Hepatic stellate cell (primary cell): ENCODE measurements around the gene SQSTM1.
"Not testable (repeated sequence)": the region's sequence is repeated elsewhere in the genome, so short reads cannot be mapped to it uniquely, and the experiment has no call there.

Experiments
- DNase-seq: peaks from one replicate; pipeline ENCODE4 v3.0.0; 2011; ENCODE audit warnings: low spot score

SQSTM1 gene

DNA sequence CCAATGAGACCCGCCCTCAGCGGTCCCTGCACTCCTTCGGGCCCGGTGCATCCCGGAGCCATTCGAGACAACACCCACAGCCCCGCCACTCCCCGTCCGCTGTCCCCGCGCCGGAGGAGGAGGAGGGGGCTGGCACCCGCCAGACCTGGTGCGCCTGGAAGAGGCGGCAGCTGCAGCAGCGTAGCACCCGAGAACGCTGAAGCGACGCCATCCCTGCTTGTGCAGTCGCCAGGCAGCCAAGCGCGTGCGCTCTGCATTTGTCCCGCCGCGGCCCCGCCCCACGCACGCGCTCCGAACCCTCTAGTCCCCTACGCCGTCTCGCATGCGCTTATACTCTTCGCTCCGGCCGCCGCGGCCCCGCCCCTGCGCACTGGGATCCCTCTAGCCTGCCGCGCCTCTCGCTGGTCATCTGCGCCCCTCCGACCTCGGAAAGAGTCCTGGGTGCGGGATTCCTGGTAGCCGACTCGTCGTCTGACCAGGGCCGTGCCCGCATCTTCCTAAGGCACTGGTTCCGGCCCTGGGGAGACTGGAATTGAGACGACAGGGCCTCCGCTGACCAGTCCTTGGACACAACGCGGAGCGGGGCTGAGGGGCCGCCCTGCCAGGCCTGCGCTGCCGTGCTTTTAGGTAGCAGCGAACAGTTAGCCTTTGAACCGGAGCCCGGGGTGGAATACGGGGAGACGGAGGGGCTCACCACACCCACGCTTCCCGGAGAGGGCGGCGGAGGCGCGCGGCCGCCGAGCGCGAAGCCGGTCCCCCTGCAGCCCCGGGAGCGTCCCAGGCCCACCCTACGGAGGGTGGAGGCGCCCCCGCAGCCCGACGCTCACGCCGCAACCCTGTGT, 38.1 kb downstream of the SQSTM1 start, which contains the start of gene MRNIP:
MRNIP (minus strand) TSS at position 232 of the 842 bp plus-strand sequence; CDS start at position 211, 21 bp downstream.
- peak; percentile 99 for DNase-seq

DNA sequence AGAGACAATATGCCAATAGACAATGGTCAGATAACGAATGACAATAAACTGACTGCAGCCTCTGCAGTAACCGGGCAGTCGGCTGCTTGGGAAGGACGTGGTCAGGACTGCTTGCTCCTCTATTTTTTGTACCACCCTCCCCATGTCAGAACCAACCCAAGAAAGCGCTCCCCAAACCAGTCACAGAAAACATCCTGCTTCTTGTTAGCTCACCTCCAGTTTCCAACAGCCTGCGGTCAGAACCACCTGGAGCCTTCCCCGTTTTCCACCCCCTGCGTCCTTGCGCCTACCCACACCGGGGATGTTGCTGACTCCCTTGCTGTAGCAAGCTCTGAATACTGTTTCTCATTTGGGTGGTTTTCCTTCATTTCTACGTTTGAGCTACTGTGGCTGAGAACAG, 39.6 kb downstream of the SQSTM1 start:
- DNase-seq = no peak

DNA sequence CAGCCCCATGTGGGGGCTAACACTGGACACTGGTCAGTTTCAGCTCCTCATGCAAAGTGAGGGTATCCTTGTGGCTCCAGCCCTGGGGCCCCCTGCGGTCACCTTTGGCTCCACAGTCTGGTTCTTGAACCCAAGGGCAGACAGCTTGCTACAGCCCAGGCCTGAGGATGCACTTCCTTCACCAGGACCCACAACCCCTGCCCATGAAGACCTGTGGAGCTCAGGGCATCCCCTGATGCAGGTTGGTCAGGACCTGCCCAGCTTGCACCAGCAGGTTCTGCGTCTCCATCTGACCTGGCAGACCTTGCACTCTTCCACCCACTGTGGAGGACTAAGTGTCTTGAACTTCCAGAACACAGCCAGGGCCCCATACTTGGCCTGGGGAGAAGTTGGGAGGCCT, 41.6 kb downstream of the SQSTM1 start:
- no peak for DNase-seq

DNA sequence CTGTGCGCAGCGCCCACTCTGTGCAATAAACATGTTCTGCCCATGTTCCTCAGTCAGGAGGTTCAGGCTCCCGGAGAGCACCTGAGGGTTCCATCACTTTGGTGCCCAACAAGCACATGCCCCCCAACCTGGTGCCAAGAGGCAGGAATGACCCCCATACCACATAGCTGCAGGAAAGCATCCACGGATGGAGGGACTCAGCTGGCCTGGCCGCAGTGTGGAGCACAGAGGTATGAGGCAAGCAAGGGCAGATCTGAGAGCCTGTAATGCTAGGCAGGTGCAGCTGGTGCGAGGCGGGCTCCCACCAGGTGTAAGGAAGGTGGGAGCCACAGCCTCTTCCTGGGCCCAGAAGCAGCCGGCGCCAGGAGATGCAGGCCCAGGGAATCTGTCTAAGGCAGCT, 42.2 kb downstream of the SQSTM1 start:
- DNase-seq = no peak

DNA sequence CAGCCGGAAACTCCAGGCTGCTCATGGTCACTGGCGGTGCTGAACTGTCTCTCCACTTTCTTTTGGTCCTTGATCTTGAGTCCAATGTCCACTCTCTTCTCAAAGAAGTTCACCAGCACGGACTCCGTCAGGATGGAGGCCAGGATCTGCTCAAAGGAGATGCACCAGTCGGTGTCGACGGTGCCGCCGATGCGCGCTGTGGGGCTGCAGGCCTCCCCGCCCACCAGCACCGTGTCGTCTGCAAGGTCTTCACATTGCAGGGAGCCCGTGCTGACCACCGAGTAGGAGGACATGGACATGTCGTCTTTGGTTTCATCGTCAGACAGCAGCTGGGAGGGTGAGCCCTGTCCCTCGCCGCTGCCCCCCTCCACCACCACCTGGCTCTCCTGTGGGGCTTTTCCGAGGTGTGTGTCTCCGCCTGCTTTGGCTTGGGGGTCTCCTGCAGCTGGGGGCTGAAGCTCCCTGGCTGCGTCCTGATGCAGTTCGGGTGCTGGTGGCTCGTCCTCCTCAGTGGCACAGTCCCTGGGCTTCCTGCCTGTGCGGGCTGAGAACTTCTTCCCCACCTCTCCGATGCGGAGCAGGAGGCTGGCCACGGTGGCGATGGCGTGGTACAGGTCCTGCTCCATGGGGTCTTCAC, 42.9 kb downstream of the SQSTM1 start:
- DNase-seq = no peak

DNA sequence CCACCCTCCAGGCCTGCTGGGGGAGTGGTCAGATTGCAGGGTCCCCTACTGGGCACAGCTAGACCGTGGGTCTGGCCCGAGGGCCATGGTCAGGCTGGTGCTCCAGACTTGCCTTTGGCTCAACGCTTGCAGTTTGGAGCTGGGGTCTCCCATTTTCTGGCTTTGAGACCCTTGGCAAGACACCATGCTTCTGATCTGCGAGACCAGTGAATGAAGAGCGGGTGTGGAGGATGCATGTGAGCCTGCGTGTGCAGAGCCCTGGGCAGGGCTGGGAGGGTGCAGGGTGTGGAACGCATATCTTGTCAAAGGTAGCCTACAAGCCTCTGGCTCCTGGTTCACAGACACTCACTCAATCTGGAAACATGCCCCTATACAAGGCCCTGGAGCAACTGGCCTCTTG, 44.0 kb downstream of the SQSTM1 start:
- DNase-seq = no peak

DNA sequence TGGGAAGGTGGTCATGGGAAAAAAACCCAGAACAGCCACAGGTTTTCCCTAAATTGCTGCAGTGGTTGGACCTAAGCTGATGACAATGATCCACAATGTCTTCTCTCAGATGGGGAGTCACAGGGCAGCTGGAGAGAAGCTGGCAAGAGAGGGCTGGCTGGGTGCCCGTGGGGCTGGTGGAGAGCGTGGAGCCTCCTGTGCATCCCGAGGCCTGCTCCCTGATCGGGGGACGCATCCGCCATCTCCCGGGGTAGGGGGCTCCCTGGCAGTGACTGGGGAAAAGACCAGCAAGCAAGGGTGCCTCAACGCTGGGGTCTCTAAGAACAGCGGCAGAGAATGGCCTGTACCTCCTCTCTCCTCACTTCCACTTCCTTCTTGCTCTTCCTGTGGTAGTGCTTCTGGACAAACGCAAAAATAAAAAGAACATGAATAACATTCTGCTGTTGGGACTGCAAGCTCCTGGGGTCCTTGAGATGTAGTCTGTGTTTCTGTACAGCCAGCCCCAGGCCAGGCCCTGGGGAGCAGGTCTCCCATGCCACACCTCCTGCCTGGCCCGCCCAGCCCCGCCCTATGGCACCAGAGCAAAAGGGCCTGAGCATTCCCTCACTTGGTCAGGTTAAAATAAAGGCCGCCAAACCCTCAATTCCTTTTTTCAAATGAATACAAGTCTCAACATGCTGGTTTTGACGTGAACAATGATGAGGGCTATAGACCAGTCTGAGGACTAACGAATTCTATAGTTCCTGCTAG, 45.0 kb downstream of the SQSTM1 start:
- no peak for DNase-seq

DNA sequence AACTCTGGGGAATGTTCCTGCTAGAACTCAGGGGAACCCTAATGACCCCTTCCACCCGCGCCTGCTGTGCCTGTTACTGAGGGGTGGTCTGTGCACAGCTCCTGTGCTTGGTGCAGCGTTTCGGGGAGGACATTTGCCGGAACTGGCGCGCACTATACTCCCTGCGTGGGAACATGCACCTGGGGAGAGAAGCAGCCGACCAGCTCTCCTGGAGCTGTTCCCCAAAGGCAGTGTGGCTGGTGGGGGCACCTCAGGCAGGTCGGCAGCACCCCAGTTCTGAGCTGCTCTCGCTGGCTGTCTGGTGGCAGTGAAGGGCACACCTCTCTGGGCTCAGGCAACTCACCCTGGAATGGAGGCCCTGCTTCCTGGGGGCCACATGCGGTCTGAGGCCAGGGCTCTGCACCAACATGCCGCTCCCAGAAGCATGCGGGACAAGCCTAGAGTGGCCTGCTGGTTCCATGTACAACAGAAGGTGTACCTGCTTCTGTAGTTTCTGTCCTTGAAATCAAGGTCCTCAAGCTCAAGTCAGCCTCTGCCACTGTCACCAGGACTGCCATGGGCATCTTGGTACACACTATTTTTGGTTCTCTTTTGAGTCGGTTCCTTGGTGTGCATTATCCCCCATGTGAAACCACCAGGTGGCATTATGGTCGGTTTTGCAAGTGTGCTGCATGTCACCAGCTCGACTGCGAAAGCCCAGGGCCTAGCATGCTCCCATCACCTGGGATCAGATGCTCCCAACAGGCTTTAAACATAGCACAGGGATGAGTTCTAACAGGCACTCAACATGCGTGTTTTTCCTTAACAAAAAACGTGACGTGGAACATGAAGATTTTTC, 45.8 kb downstream of the SQSTM1 start:
- DNase-seq = no peak

DNA sequence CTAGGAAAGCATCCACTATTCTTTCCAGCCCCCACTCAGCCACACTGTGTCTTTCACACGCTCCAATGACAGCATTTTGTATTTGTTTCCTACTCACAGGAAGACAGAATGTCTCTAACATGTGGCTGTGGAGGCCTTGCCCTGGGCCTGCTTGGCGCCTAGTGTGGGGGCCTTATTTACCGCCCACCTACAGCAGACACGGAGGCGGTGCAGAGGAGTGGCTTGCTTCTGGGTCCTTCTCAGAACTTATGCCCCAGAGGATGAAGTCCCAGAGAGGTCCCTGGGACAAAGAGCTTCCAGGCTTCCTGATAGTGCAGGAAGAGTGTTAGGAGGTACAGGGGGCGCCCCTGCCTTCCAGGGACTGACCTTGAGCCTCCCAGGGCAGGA, 46.4 kb downstream of the SQSTM1 start:
- DNase-seq = no peak

DNA sequence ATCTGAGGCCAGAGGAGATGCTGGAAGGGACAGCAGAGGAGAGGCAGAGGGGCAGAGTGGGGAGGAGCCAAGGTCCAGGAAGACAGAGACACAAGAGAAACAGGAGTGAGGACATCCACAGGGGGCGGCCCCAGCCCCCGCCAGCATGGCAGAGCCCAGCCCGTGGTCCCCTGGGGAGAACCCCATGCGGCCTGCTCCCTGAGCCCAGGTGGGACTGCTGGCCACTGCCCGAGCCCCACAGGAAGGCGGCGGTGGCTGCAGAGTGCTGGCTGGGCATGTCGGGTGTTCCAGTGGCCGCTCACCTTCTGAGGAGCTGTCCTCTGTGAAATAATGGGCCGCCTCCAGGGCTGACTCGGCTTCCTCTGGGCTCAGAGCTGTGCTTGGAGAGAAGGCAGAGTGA, 46.8 kb downstream of the SQSTM1 start:
- no peak for DNase-seq

DNA sequence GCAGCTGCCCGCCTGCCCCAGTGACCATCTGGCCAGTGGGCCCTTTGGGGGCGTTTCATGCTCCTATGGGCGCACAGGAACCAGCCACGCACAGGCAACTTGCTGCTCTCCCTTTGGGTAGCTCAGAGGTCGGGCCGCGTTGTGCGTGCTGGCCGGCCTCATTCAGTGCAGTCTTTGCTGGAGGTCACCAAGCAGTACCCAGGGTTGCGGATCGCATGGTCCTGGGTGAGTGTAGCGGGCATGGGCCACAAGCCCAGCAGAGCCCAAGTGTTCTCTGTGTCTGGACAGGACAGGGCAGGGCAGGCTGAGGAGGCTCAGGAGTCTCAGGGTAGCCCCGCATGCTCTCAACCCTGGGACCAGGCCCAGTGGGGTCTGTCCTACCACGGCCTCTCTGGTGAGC, 47.8 kb downstream of the SQSTM1 start:
- DNase-seq = no peak

DNA sequence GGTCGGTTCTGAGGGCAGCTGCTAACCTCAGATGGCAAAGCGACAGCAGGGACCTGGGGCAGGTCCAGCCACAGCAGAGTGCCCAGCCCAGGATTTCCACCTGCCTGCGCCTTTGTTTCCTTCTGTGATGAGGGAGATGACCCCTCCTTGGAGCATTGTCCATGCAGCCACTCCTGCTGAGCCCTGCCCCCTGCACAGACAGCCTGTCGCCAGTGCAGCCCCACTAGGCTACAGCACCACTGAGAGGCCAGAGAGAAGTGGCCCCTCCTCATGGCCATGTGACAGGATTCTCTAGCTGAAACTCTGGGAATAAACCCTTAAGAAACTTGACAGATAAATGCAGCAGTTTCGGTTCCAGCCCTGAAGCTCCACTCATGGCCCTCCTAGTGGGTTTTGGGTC, 48.4 kb downstream of the SQSTM1 start:
- DNase-seq = no peak

DNA sequence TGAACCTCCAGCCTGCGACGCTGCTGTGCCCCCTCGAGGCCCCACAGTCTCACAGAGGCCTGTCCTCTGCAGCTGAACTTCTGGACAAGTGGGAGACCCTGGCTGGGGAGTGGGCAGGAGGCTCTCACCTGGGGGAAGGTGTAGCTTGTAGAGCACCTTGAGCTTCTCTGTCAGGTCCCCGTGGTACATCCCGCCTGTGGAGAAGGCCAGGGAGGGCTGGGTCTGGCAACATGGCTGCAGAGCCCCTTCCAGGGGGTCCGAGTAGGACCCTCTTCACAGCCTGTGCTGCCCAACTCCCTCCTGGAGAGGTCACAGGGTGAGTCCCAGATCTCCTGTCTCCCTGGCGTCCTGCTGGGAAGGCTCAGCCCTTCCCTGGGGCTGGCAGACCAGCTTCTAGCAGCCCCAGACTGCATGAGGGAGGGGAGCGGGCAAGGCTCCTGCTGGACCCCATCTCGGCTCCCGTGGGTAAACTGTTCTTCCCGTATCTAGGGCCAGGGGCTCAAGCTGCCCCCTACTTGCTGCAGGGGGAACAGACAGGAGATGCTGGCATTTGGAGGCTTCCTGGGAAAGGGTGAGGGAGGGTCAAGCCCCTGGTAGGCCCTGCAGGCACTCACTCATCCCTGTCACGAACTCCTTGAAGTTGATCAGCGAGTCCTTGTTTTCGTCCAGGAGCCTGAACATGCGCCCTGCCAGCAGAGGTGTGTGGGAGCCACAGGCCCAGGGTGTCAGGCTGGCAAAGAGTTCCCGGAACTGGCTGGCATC, 49.1 kb downstream of the SQSTM1 start:
- no peak for DNase-seq

DNA sequence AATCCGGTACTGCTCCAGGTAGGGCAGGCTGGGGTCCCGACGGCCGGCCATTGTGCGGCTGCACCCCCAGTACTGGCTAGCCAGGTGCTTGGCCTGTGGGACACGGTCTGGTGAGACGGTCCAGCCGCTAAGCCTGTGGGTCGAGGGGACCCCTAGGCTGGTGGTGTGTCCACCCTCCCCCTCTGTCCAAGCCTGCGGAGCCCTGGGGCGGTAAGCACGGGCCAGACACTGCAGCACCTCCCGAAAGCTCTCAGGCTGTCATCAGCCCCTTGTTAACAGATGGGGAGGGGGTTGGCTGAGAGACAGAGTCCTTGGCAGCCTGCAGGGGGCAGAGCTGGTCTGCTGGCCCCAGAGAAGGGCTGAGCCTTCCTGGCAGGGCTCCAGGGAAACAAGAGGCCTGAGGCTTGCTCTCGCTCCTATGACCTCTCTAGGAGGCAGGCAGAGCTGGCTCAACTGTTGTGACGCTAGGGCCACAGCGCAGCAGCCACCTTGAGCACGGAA, 49.7 kb downstream of the SQSTM1 start:
- peak; percentile 49 for DNase-seq

DNA sequence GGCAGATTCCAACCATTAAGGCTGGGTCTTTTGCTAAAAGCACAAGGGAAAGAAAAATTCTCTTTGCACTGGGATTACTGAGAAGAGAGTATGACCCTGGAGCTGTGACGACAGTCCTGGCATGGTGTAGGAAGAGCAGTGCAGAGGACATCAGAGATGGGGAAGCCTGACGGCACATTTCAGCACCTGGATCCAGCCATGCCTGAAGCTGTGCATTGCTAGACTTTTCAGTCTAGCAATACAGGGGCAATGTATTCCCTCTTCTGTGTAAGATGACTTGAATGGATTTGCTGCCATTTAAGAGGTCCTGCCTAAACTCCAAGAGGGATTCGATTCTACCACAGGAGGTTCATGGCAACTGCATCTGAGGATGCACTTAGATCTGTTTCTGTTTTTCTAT, 50.2 kb downstream of the SQSTM1 start:
- no peak for DNase-seq

DNA sequence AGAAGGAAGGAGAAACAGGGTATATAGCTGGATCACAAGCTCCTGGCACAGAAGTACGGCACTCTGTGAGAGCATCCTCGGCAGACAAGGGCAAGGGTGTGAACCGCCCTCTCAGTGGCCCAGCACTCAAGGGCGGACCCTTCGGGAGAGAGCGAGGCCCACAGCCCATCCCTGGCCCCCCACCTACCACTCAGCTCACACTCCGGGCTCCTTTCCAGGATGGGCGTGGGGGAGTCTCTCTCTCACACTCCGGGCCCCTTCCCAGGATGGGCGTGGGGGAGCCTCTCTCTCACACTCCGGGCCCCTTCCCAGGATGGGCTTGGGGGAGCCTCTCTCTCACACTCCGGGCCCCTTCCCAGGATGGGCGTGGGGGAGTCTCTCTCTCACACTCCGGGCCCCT, 50.8 kb downstream of the SQSTM1 start:
- DNase-seq = not testable (repeated sequence)

DNA sequence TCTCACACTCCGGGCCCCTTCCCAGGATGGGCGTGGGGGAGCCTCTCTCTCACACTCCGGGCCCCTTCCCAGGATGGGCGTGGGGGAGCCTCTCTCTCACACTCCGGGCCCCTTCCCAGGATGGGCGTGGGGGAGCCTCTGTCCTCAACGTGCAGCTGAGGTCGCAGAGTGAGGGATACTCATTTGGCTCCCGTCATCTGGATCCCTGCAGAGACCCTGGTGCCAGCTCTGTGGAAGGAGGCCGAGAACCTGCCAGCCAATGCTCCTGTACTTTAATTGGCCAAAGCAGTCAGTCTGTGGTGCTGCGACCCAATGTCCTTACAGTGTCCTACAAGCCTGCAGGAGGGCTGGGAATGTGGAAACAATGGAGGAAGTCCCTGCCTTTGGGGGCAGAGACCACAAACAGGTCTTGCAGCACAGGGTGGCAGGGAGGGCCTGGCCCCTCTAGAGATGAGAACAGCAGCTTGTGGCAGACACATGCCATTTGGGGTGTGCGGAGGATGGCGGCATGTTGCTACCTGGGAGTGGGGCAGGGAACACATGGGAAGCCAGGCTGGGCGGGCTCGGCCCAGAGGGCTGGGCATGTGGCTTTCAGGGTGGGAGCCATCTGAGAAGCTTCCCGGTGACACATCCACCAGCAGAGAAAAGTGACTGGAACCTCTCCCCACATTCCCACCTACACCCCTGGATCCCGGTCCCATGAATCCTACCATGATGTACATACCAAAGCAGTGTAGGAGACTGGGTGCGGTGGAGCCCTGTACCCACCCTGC, 51.5 kb downstream of the SQSTM1 start:
- no peak for DNase-seq

DNA sequence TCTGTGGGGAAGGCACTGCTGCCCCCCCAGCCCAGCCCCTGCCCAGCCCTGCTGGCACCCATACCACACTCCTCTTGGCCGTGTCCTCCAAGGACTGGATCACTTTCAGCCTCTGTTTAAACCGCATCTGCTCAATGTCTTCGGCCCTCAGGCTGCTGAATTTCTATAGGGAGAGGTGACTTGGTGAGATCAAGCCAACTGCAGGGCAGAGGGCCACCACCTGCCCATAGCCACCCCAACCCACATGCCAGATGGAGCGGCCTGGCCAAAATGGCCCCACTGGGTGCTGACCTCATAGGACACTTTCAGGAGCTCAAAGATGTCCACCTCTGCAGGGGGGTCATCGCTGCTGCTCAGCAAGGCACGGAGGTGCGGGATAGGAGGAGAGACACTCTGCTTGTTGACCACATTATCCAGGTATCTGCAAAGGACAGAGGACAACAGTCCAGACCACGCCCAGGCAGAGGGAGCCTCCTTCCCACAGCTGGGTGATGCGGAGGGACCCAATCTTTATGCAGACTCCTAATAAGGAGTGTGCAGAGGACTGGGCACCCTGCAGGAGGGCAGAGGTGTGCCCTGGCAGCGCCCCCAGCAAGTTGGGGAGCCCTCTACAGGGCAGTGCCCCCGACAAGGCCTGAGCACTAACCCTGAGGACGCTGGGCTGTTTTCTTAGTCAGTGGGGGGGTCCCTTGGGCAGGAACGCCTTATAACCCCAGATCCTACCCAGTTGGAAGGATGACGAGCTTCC, 52.3 kb downstream of the SQSTM1 start:
- no peak for DNase-seq

DNA sequence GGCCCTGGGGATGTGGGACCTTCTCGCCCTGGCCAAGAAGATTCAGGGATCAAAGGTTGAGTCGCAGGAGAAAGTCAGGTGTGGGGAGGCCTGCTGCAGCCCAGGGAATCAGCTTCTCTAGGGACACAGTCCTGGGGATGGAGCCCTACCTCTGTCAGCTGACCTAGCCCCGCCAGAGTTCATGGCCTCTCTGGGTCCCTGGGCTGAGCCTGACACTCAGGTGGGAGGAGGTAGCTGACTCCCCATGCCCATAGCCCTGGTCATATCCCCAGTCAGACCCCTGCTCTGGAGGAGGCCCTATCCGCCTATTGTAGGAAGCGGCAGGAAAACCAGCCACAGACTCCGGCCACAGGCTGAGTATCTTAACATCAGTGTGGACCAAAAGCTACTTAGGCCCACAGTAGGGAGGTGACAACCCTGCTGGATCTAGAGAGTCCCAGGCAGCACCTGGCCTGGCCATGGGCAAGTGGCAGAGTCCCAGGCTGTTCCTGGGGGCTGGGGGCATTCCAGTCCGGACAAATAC, 52.9 kb downstream of the SQSTM1 start:
- DNase-seq = no peak
